ENCODE data around the gene TMEM231.
"Not testable (repeated sequence)": the region's sequence is repeated elsewhere in the genome, so short reads cannot be mapped to it uniquely, and the experiment has no call there.

TMEM231 gene

DNA sequence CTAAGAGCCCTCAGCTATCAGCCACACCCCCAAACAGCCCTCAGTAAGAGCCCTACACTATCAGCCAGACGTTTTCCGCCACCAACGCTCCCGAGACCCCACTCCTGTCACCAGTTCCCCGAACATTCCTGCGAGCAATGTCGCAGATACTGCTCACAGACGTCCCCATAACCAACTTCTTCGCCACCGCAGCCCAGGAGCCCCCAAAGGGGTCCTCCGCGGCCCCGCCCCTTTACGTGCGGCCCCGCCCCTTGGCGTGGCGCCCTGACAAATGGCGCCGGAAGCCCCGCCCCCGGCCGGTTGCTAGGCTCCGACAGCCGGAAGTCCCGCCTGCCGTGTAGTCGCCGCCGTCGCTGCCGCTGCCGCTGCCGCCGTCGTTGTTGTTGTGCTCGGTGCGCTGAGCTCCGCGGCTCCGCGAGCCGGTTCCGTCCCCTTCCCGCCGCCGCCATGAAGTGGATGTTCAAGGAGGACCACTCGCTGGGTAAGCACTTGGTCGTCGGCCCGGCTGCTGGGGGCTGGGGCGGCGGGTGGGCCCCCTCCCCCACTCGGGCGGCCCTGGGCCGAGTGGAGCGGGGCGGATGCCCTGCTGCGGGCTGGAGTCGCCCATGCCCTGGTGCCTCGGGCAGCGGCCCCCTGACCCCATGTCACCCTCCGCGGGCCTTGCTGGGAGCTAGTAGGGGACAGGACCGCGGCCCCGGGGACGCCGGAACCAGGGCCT, 10.1 kb upstream of the TMEM231 start, which contains the start of gene GABARAPL2:
Gene GABARAPL2, plus strand, starts transcription at position 340 of the 718 bp plus-strand sequence. Its CDS starts 108 bp downstream, at position 448.
- peak; percentile 75 for DNase-seq

DNA sequence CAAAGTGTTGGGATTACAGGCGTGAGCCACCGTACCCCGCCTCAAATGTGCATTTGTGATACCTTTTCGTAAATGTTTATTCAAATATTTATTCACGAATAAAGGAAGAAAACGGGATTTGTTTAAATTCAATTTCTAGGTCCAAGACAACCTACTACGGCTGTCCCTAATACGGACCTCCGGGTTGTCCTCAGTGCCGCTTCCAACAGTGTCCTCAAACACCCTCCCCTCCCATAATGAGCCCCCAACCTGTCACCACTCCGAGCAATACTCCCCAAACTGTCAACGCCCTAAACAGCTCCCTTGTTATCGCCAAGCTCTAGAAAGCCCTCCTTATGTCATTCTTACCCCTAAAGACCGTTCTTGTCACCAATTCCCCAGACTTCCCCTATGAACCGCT, 9.6 kb upstream of the TMEM231 start:
- DNase-seq: no peak

DNA sequence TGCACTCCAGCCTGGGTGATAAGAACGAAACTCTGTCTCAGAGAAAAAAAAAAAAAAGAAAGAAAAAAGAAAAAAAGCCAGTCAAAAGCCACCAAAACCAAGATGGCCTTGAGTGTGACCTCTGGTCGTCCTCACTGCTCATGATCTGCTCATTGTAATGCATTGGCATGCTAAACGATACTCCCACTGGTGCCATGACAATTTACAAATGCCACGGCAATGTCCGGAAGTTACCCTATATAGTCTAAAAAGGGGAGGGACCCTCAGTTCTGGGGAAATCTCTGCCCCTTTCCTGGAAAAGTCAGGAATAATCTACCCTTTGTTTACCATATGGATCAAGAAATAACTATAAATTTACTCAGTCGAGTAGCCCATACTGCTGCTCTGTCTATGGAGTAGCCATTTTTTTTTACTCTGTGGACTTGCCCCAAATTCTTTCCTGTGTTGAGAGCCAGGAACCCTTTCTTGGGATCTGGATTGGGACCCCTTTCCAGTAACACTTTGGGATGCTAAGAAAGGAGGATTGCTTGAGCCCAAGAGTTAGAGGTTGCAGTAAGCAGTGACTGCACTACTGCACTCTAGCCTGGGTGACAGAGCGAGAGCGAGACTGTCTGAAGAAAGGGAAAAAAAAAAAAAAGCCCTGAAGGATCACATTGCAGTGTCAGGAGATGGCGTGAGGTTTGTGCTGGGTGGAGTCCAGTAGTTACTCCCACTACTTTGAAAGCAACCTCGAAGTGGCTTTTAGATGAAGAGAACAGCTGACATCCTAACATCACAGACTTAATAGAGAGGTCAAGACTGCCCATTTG, 3.7 kb upstream of the TMEM231 start:
- no peak for DNase-seq

DNA sequence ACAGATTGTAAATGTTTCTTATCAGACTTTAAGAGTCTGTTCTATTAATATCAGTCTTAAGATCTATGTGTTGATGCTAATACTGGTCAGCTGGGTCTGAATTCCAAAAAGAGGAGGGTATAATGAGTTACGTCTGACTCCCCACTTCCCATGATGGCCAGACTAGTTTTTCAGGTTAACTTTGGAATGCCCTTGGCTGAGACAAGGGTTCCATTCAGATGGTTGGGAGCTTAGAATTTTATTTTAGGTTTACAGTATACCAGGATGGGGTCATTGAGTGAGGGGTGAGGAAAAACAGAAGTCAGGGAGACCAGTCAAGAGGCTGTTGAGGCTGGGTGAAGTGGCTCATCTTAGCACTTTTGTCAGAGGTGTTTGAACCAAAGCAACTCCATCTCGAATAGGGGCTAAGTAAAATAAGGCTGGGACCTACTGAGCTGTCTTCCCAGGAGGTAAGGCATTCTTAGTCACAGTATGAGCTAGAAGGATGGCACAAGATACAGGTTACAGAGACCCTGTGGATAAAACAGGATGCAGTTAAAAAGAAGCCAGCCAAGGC, 2.9 kb upstream of the TMEM231 start:
- no peak for DNase-seq

DNA sequence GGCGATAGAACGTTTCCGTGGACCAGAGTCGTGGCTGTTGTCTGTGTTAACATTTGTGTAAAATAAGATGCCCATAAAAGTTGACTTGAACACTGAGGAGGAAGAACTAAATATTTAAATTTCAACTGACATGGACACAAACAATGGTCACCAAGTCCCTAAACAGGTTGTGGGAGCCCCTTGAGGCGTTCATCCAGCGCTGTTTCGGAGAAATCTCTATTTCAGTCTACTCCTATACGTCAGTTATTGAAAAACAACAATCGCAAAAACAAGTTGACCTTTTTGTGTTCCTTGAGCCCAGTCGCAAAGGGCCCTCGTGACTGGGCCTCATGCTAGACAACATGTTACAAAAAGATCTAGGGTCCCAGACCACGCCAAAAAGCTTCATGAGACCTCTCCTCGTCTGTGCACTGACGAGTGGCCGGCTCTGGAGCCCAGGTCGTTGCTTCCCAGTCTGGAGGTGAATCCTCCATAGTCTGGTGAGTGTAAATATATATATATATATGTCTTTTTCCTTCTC, 439 bp upstream of the TMEM231 start:
- DNase-seq: no peak

DNA sequence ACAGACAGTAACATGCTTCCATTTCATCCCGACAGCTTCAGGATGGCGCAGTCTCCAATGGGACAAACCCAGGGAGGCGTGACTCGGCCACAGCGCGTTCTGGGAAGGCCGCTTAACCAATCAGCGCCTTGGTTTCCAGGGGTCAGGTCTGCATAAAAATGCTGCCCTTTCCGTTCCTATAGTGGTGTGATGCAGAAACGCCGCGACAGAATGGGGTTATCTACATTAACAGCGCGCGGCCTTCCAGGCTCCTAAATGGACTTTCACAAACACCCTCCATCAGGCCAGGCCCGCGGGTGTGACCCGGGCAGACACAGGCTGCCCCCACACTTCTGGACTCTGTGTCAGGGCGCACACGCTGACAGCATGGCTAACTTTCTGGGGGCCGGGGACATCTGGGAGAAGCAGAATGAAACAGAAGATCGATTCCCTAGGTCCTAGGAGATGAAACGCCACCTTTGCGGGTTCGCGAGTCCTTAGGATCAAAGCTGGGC, 792 bp downstream of the TMEM231 start:
- peak; percentile 66 for DNase-seq

DNA sequence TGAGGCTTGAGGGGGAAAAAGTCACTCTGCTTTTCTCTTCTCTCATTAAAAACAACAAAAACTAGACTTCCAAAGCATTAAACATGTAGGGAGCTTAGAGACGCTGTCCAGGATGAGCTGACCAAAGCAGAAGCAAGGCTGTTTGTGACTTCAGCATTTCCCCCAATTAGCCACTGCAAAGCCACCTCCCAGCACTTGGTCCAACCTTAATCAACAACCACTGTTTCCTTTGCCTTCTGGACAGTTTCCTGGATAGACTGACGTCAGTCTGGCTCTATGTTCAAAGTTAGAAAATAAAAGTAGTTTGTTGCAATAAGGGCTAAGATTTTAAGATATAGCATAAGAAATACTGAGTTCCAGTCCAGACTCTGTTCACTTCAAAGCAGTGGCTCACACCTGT, 3.1 kb downstream of the TMEM231 start:
- DNase-seq: no peak

DNA sequence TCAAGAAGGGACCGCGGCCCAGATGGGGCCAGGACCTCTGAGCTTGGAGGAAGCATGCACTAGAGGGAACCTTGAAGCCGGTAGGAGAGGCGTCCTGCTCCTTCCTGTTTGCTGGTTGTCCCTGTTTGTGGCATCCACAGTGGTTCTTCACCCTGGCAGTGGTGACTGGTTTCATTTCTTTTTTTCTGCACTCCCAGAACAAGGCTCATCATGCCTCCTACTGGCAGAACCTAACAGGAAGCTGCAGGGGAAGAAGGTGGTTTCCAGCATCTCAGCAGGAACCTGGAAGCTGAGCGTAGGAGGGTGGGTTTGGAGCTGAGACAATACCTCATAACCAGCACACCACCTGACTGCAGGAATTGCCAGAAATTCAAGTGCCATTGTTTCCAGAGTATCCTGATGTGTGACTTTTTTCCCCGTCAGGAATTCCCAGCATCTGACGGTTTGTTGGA, 5.8 kb downstream of the TMEM231 start:
- DNase-seq: no peak

DNA sequence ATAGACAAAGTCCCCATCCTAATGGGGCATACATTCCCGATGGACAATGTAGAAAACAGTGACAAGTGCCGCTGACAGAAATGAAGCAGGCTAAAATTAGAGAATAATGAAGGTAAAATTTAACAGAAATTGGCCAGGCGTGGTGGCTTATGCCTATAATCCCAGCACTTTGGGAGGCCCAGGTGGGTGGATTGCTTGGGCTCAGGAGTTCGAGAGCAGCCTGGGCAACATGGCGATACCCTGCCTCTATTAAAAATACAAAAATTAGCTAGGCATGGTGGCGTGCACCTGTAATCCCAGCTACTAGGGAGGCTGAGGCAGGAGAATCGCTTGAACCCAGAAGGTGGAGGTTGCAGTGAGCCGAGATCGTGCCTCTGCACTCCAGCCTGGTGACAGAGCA, 7.6 kb downstream of the TMEM231 start:
- DNase-seq: not testable (repeated sequence)

DNA sequence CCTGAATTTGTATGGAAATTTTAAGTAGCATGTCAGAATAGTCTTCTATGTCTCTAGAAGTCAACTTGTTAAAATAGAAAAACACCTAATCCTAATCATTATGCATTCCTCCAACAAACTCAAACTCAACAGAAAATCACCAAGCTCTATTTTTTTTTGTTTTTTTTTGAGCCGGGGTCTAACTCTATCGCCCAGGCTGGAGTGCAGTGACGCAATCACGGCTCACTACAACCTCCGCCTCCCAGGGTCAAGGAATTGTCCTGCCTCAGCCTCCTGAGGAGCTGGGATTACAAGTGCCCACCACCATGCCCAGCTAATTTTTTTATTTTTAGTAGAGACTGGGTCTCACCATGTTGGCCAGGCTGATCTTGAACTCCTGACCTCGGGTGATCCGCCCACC, 9.8 kb downstream of the TMEM231 start:
- DNase-seq: no peak

DNA sequence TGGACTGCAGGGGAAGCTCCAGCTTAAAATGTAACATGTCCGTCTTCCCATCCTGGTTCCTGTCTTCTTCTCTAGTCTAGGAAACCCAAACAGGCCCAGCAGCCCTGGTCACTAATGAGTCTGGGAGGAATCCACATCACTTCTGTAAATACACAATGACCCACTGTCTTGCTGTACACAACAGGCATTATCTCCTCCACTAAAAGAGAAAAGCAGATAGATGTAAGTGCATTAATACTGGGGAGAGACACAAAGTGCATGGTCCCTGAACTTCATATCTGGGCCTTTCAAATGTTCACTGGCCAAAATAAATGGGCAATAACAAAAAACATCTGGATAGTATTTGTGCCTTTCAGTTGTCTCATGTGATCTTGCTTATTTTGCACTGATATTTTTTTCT, 10.2 kb downstream of the TMEM231 start:
- not testable (repeated sequence) for DNase-seq

DNA sequence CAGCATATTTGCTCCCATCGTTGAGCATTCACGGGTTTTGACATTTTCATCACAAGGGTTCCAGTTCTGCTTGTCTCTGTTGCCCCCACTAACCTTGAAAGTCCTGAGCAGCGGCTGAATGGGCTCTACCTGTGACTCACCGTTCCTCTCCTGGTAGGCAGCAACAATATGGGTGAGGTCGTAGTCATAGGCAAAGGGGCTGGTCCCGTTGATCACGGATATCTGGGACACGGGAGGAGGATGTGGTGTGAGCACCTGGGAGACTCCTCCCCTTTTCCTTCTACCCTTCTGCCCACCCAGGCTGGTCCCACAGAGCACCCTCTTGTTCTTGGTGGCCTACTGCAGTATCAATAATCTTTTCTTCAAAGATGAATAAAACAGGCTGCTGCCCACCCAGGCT, 13.6 kb downstream of the TMEM231 start:
- DNase-seq: not testable (repeated sequence)

DNA sequence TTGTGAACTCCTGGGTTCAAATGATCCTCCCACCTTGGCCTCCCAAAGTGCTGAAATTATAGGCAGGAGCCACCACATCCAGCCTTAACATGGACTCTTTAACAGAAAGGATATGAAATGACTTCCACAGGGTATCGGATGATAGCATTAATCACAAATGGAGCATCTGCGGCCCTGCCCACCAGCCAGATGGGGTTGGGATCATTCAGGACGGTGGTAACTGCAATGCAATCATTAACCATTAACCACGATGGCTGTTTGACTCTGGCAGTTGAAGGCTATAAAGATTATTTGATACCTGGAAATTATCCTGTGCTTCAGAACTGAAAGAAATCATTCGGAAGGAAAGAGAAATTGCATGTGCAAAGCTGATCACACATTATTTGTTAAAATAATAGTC, 14.8 kb downstream of the TMEM231 start:
- DNase-seq: no peak

DNA sequence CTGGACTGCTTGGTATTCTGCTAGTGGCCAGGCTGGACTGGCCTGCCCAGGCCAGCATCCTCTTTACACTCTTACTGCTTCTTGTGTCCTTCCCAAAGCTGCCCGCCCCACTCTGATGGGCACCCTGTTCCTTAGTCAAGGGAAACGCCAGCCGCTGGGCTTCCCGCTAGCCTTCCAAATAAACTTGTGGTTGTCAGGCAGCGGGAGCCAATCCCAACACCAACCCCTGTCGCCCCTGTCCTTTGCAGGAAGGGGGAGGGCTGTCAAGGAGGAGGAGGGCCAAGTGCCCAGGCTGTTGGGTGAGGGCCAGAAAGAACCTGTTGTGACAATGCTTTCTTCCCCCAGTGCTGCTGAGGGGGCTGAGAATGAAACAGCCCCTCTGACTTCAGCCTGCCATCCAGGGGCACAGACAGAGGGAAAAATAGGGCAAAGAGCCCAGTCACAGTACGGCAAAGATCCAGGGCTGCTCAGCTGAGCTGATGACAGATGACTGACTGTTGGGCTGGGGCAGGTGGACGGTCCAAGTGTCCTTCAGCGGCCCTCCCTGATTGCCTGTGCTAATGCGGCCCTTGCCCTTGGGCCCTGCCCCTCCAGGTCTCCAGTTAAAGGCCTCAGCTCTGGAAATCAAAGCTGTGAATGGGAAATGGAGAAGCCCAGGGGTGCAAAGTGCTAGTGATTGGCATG, 17.0 kb downstream of the TMEM231 start:
- DNase-seq: not testable (repeated sequence)

DNA sequence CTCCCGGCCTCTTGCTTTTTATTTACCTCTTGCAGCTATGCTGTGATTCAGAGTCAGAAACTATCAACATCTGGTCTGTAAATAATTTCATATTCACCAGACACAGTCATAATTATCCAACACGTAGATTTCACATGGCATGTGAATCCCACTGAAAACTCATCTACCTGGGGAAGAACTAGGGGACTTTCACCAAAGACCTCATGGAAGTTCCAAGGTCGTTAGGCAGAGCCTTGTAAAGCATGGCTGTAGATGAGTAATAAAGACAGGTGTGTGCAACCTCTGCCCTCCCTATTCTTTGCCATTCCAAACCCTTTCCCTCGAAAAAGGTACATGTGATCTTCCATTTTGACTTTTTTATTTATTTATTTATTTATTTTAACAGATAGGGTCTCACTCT, 18.3 kb downstream of the TMEM231 start:
- no peak for DNase-seq

DNA sequence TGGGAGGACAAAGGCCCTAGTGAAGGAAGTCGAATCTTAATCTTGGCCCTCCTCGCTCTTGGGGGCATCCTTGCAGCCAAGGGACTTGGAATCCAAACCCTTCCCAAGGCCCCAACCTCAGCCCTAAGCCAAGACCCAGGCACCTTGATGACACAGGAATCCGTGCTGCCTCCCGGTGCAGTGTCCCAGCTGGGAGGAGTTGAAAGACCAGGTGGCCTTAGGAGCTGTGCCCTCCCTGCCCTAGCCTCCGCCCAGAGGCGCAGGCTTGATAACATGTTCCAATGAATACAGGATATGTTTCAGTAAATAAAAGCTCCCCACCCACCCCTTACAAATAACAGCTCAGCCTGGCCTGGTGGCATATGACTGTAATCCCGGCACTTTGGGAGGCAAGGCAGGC, 20.2 kb downstream of the TMEM231 start, which contains the start of gene CHST5:
Gene CHST5, minus strand, starts transcription at position 208 of the 400 bp plus-strand sequence. CDS start 5,724 bp downstream, outside the sequence.
- DNase-seq: no peak

DNA sequence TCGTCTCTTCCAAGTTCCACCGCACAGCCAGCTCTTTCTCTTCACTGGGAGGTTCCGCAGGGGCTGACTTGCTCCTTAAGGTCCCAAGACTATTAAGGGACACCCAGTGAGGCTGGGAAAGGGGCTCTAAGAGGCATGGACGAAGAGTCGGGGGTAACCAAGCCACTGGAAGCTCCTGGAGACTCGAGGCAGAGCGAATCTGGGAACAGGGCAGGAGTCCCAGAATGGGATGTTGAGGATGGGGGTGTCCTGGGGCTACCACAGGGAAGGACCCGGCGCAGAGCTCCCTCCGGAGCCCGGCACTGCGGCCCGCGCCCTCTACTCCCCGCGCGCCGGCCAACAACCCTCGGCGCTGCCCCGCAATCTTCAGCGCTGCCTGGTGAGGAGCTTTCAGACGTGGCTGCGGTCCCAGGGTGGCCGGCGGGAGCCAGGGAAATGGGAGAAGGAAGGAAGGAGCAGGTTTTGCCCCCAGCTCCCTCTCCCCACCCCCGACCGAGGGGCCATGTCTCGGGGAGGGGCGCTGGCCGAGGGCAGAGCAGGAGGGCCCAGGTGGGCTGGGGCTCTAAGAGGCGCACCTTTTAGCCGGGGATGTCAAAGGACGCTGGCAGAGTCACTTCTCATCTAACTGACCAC, 20.7 kb downstream of the TMEM231 start:
- no peak for DNase-seq

DNA sequence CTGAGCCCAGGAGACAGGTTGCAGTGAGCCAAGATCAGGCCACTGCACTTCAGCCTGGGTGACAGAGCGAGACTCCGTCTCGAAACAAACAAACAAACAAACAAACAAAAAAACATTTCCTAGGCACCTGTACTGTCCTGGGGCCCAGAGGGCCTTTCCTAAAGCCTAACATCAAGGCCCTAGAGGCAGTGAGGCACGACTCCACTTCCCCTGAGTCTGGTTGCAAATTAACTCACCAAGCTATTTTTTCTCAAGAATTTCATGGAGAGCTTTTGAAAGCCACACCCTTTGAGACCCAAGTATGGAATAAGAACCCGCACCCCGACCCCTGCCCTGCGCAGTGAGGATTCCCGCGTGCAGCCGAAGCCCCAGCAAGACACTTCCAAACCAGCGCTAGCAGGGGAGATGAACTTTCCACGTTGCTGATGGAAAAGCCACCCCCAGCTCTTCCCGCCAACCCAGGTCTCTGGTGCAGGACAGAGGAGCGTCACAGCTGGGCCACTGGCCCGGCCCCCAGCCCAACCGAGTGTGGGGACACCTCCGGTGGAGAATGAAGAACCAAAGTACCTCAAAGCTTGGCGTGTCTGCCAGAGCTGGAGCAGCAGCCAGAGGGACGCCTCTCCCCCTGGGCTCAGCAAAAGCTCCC, 21.4 kb downstream of the TMEM231 start:
- no peak for DNase-seq

DNA sequence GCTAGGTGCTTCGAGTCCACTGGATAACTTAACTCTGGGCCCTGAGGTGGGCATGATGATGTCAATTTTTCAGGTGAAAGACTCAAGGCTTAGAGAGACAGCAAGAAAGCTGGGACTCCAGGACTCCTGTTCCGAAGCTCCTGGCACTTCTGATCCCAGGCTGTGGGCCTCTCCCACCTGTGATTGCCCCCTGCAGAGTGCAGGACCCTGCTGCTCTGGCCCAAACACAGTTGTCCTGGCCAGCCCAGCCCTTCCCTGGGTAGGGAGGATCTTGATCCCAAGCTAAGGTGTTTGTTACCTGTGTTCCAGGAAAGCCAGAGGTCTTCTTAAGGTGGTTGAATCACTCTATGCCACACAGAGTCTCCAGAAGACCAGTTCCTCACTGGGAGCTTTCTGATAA, 23.3 kb downstream of the TMEM231 start:
- no peak for DNase-seq

DNA sequence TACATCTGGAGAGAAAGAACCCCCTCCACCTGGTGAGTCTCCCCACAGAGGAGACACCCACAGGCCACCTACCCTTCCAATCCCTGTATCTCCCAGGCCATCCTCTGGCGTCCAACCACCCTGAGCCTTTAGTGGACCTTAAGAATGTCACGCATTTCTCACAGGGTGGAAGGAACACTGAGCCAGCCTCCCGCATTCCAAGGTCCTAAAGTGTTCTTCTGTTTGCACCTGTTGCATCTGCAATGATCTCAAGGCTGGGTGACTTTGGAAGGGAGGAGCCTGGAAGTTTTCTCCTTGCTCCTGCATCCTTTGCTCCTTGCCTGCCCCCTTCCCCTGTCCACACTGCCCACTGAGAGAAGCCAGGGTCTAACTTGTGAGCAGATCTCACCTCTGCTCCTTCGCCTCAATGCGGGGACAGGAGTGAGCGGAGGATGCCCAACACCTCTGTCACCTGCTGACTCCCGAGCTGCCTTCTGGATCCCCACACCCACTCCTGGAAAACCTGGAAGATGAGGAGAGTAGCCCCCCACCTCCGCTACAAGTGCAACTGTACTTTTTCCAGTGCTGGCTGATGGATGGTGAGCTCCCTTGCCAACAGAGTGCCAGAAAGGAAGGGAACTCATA, 23.8 kb downstream of the TMEM231 start:
- no peak for DNase-seq

DNA sequence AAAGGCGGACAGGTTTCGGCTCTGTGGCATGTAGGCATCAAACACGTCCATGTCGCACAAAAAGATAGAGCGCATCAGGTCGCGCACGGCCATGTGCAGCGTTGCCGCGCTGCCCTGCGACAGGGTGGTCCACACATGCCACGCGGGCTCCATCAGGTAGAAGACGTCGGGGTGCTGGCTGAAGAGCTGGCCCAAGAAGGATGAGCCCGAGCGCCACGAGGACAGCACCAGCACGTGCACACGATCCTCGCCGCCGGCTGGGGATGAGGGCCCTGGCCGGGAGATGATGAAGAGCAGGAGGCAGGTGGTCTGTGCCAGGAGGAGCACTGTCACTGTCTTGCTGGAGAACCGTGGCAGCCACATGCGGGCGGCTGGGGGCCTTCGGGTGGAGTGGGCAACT, 26.1 kb downstream of the TMEM231 start:
- DNase-seq: no peak
